Nephron progenitor cell (in vitro differentiated cells): ENCODE results near the gene LPAR5.
"Not testable (repeated sequence)": the region's sequence is repeated elsewhere in the genome, so short reads cannot be mapped to it uniquely, and the experiment has no call there.

ENCODE experiments used
- DNase-seq: peaks from one replicate; pipeline ENCODE4 v3.0.0; 2021
- H3K27ac Mint-ChIP-seq: 2 replicates; pipeline ENCODE4 v1.8.0; 2021; ENCODE audit warnings: mild to moderate bottlenecking, moderate library complexity, mixed read lengths
- H3K27me3 Mint-ChIP-seq: 2 replicates; pipeline ENCODE4 v1.8.0; 2021; ENCODE audit warnings: mild to moderate bottlenecking, low read depth, mixed read lengths; ENCODE audit not compliant: poor library complexity
- H3K36me3 Mint-ChIP-seq: 2 replicates; pipeline ENCODE4 v1.8.0; 2021; ENCODE audit warnings: low read depth, mixed read lengths
- H3K4me1 Mint-ChIP-seq: 2 replicates; pipeline ENCODE4 v1.8.0; 2021; ENCODE audit warnings: mixed read lengths
- H3K4me3 Mint-ChIP-seq: 2 replicates; pipeline ENCODE4 v1.8.0; 2021; ENCODE audit warnings: mild to moderate bottlenecking, moderate library complexity, mixed read lengths
- H3K9me3 Mint-ChIP-seq: 2 replicates; pipeline ENCODE4 v1.8.0; 2021; ENCODE audit warnings: mild to moderate bottlenecking, moderate library complexity, mixed read lengths
- TF ChIP-seq, protein P1 (sequence below): fragments of 200-600 bp; sonication (generic); IDR thresholded peaks from 2 replicates; pipeline ENCODE4 v1.5.0; 2021; ENCODE audit warnings: antibody characterized with exemption

Gene LPAR5

DNA sequence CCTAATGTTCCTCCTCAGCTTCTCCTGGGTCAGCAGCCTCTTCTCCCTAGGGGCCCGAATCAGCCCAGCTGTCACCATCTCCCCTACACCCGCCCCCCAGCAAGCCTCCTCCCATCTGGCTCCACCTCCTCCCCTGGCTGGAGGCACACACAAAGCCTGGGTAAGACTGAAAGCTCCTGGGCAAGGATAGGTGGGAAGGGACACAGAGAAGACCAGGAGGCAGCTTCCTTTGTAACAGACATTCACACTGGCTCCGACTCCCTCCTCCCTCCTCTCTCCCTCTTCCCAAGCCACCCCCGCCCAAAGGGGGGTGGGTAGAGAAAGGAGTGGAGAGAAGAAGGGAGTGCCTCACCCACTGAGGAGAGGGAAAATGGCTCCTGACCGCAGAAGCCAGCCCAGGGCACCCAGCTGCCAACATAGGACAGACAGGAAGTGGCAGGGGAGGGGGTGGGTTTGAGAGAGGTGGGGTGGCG lies 32.6 kb downstream of the LPAR5 start:
- TF ChIP-seq, protein P1, sequence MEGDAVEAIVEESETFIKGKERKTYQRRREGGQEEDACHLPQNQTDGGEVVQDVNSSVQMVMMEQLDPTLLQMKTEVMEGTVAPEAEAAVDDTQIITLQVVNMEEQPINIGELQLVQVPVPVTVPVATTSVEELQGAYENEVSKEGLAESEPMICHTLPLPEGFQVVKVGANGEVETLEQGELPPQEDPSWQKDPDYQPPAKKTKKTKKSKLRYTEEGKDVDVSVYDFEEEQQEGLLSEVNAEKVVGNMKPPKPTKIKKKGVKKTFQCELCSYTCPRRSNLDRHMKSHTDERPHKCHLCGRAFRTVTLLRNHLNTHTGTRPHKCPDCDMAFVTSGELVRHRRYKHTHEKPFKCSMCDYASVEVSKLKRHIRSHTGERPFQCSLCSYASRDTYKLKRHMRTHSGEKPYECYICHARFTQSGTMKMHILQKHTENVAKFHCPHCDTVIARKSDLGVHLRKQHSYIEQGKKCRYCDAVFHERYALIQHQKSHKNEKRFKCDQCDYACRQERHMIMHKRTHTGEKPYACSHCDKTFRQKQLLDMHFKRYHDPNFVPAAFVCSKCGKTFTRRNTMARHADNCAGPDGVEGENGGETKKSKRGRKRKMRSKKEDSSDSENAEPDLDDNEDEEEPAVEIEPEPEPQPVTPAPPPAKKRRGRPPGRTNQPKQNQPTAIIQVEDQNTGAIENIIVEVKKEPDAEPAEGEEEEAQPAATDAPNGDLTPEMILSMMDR = no peak
- H3K27ac Mint-ChIP-seq = peak overlapping the region; percentile 80
- H3K27me3 Mint-ChIP-seq = no peaks in the 10 kb centered on the region
- H3K4me3 Mint-ChIP-seq = no peak overlapping the region
- peaks cover 40% of the 10 kb centered on the region for H3K4me1 Mint-ChIP-seq
- H3K36me3 Mint-ChIP-seq = peaks cover 67% of the 10 kb centered on the region
- DNase-seq = peak; percentile 26
- H3K9me3 Mint-ChIP-seq = no peaks in the 10 kb centered on the region

DNA sequence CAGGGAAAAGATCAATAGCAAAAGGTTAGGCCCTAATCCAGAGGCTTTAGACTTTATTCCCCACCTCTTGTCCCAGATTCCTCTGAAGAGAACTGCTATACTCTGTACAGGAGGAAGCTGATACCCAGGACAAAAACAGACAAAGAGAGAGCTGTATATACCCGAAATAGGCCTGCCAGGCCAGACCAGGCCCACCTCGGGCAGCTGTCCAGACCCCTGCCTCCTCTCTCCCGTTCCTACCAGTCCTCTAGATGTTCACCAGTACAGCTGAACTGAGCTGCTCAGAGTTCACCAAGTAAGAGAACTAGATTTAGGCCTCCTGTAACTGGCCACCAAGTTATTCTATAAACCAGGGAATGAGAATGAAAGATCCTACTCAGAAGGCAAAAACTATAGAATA lies 33.2 kb downstream of the LPAR5 start:
- TF ChIP-seq, protein P1 = no peak
- peaks cover 73% of the 10 kb centered on the region for H3K36me3 Mint-ChIP-seq
- DNase-seq = no peak
- no peaks in the 10 kb centered on the region for H3K9me3 Mint-ChIP-seq
- peak overlapping the region; percentile 80 for H3K27ac Mint-ChIP-seq
- peaks cover 40% of the 10 kb centered on the region for H3K4me1 Mint-ChIP-seq
- H3K27me3 Mint-ChIP-seq = no peaks in the 10 kb centered on the region
- no peak overlapping the region for H3K4me3 Mint-ChIP-seq

DNA sequence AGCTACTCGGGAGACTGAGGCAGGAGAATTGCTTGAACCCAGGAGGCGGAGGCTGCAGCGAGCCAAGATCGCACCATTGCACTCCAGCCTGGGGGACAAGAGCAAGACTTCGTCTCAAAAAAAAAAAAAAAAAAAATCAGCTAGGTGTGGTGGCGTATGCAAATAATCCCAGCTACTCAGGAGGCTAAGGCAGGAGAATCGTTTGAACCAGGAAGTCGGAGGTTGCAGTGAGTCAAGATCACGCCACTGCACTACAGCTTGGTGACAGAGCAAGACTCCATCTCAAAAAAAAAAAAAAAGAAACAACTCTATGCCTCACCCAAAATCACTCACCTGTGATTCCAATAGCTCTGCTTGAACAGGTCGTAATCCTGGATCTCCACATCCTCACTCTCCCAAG lies 40.1 kb downstream of the LPAR5 start:
- peak overlapping the region; percentile 78 for H3K27ac Mint-ChIP-seq
- not testable (repeated sequence) for H3K27me3 Mint-ChIP-seq
- peaks cover 83% of the 10 kb centered on the region for H3K36me3 Mint-ChIP-seq

DNA sequence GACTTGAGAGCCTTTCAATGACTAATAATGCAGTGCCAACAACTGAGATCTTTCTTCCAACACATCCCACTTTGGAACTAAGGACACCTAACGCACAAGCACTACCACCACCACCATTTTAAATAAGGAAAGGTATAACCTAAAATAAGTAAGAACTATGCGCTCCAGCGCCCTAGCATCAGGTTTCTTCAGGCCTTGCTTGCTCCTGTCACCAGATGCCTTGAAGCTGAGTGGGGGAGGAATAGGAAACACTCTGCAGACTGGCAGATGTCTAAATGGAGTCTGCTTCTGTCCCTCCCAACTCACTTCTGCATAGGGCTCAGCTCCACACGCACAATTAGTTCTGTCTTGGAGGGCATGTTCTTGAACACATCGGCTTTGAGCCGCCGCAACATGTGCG lies 43.7 kb downstream of the LPAR5 start:
- Mint-ChIP-seq H3K36me3 (peaks cover 84% of the 10 kb centered on the region), H3K4me3 (no peak overlapping the region), H3K27me3 (peaks cover 4% of the 10 kb centered on the region), H3K27ac (peak overlapping the region; percentile 46), H3K9me3 (no peaks in the 10 kb centered on the region), H3K4me1 (peaks cover 9% of the 10 kb centered on the region)
- DNase-seq = no peak
- TF ChIP-seq, protein P1 = no peak

More for the DNA sequence above, 40.1 kb downstream of the LPAR5 start:
- not testable (repeated sequence) for DNase-seq, H3K4me3 Mint-ChIP-seq, H3K4me1 Mint-ChIP-seq, H3K9me3 Mint-ChIP-seq

DNA sequence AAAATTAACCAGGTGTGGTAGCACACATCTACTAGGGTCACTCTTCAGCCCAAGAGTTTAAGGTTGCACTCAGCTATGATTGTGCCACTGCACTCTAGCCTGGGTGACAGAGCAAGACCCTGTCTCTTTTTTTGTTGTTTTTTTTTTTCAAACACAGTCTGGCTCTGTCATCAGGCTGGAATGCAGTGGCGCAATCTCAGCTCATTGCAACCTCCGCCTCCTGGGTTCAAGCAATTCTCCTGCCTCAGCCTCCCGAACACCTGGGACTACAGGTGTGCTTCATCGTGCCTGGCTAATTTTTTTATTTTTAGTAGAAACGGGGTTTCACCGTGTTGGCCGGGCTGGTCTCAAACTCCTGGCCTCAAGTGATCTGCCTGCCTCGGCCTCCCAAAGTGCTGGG lies 49.2 kb downstream of the LPAR5 start:
- H3K9me3 Mint-ChIP-seq, DNase-seq, H3K27me3 Mint-ChIP-seq, H3K4me1 Mint-ChIP-seq, H3K4me3 Mint-ChIP-seq: not testable (repeated sequence)
- Mint-ChIP-seq H3K36me3 (peaks cover 83% of the 10 kb centered on the region), H3K27ac (peak overlapping the region; percentile 67)

DNA sequence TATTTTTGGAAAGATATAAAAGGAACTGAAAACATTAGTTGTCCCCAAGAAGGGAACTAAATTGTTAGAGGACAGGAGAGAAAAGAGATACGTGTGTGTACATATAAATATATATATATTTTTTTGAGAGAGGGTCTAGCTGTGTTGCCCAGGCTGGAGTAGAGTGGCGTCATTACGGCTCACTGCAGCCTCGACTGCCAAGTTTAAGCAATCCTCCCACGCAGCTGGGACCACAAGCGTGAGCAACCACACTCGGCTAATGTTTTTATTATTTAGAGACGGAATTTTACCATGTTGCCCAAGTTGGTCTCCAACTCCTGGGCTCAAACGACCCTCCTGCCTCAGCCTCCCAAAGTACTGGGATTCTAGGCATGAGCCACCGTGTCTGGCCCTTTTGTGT lies 51.5 kb downstream of the LPAR5 start:
- H3K27ac Mint-ChIP-seq = no peak overlapping the region
- no peaks in the 10 kb centered on the region for H3K4me1 Mint-ChIP-seq
- peaks cover 81% of the 10 kb centered on the region for H3K36me3 Mint-ChIP-seq
- TF ChIP-seq, protein P1 = no peak
- no peak for DNase-seq
- no peaks in the 10 kb centered on the region for H3K9me3 Mint-ChIP-seq
- no peak overlapping the region for H3K4me3 Mint-ChIP-seq
- H3K27me3 Mint-ChIP-seq = no peaks in the 10 kb centered on the region

DNA sequence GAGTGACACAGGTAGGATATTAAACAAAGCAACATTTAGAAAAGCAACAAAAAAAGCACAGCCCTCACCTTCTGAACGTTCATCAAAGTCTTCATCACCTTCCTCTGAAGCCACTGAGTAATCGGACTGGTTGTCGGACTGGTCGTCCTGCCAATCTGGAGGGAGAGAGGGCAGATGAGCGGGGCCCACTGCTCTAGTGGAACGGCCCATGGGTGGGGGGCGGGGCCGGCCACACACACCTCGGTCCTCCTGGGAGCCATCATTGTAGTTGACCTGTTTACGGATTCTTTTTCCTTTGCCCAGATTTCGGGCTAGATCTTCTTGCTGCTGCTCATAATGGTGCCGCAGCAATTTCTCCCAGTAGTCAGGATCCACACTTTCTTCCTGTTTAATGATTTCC lies 52.8 kb downstream of the LPAR5 start:
- DNase-seq = no peak
- H3K9me3 Mint-ChIP-seq = no peaks in the 10 kb centered on the region
- H3K27me3 Mint-ChIP-seq = no peaks in the 10 kb centered on the region
- TF ChIP-seq, protein P1 = no peak
- H3K27ac Mint-ChIP-seq = peak overlapping the region; percentile 76
- H3K36me3 Mint-ChIP-seq = peaks cover 80% of the 10 kb centered on the region
- H3K4me1 Mint-ChIP-seq = no peaks in the 10 kb centered on the region
- H3K4me3 Mint-ChIP-seq = no peak overlapping the region
